ENCODE data around the gene LOC101059915.

LOC101059915 gene

DNA sequence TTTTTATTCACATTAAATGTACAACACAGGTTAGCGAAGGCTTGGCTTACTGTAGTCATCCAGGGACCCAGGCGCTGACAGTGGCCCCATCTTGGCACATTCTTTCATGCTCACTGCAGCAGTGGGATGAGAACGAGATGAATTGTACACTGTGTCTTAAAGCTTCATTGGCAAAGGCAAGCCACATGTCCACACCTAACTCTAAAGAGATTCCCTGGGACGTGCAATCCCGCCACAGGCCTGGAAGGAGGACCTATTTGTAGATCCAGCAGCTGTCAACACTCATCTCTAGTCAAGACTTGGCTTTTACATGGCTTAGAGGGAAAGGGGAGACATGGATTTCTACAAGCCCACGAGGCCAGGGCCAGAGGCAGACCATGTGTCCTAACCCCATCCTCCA lies 33.0 kb upstream of the LOC101059915 start:
- no peak overlapping the region for H3K27ac ChIP-seq (ENCODE audit: low read depth in 1 of 2, low read length in 1 of 2)
- H3K9me3 ChIP-seq (ENCODE audit: control insufficient read depth in 4 of 4, insufficient read depth in 3 of 4, low read length in 3 of 4), result no peaks in the 10 kb centered on the region
- no peak for ATAC-seq (ENCODE audit: insufficient read depth, low FRiP score)
- H3K4me1 ChIP-seq (ENCODE audit: control insufficient read depth in 5 of 5, insufficient read depth in 5 of 5, low read length in 5 of 5), result peaks cover 0 to 12% (median 0%) of the 10 kb centered on the region in 5 donors
- peak in 1 of 3 donors; percentile 22 for DNase-seq
- H3K27me3 ChIP-seq (ENCODE audit: control insufficient read depth in 3 of 3, insufficient read depth in 3 of 3, low read length in 2 of 3), result peaks cover 0 to 3% (median 0%) of the 10 kb centered on the region in 3 donors
- 80 to 89% methylated on average over 6 of the region's 6 CpGs for WGBS, 2 donors
- H3K36me3 ChIP-seq (ENCODE audit: control insufficient read depth in 4 of 4, insufficient read depth in 4 of 4, low read length in 4 of 4), result no peaks in the 10 kb centered on the region
- no peak overlapping the region for H3K4me3 ChIP-seq
- H3K9ac ChIP-seq (ENCODE audit: insufficient read depth in 1 of 2, low read length in 2 of 2), result no peak overlapping the region
- TF ChIP-seq CTCF (IDR thresholded peaks at IDR 0.05; ENCODE audit: control extremely low read depth, extremely low read depth), result no peak

DNA sequence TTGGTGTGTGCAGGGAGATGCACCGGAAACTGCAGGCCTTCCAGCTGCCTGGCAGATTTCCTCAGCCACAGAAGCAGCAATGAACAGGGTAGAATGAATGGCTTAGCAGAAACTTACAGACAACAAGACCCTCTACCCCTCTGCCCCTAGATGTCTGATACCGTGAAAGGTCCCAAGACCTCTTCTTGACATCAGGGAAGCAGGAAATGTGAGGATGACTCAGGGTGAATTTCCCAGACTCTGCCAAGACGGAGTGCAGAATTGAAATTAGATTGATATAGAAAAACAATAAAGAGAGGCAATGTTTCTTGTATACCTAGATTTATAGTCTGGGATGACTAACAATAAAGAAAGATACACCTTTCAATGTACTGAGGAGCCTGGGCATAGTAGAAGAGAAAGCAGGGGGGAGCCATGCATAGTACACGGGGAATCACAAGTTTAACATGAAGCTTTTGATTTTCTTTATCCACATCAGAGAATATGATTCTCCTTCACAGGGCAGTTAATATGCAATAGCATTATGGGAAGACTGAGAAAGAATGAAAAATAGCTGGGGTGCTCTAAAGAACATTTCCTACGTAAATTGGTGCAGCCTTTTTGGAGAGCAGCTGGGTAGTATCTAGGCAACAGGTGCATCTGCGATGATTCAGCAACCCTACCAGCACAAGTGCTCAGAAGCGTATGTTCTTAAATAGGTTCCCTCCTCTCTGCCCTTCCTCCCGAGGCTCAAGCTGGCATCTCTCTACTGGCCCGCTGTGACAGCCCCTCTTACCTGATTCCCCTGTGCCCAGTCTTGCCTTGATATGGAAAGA lies 30.7 kb upstream of the LOC101059915 start:
- Histone ChIP-seq H3K9me3 (ENCODE audit: control insufficient read depth in 4 of 4, insufficient read depth in 3 of 4, low read length in 3 of 4) (no peaks in the 10 kb centered on the region), H3K27me3 (ENCODE audit: control insufficient read depth in 3 of 3, insufficient read depth in 3 of 3, low read length in 2 of 3) (peaks cover 0 to 3% (median 0%) of the 10 kb centered on the region in 3 donors), H3K27ac (ENCODE audit: low read depth in 1 of 2, low read length in 1 of 2) (peak overlapping the region in 1 of 2 donors; percentile 23), H3K9ac (ENCODE audit: insufficient read depth in 1 of 2, low read length in 2 of 2) (no peak overlapping the region), H3K36me3 (ENCODE audit: control insufficient read depth in 4 of 4, insufficient read depth in 4 of 4, low read length in 4 of 4) (no peaks in the 10 kb centered on the region), H3K4me3 (no peak overlapping the region), H3K4me1 (ENCODE audit: control insufficient read depth in 5 of 5, insufficient read depth in 5 of 5, low read length in 5 of 5) (peaks cover 0 to 12% (median 0%) of the 10 kb centered on the region in 5 donors)
- DNase-seq (no peak), ATAC-seq (ENCODE audit: insufficient read depth, low FRiP score) (no peak)
- 62 to 73% methylated on average over 9 of the region's 9 CpGs for WGBS, 2 donors
- TF ChIP-seq CTCF (IDR thresholded peaks at IDR 0.05; ENCODE audit: control extremely low read depth, extremely low read depth), result no peak

DNA sequence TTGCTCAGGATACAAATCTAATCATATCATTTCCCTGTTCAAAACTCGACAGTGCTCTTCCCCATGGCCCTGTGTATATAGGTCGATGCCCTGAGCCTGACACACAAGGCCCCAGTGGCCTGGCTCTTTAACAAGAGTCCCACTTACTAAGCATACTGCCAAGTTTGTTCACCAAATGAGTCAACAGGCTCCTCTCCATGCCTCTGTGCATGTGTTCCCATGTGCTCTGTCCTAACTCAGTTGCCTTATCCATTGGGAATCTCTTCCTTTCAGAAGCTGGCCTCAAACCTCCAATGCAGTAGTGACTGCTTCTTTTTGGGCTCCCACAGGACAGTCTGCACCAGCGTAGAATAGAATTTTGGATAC lies 30.1 kb upstream of the LOC101059915 start:
- 74 to 93% methylated on average over 3 of the region's 3 CpGs for WGBS, 2 donors
- TF ChIP-seq CTCF (IDR thresholded peaks at IDR 0.05; ENCODE audit: control extremely low read depth, extremely low read depth), result no peak
- DNase-seq, result no peak
- Histone ChIP-seq H3K9ac (ENCODE audit: insufficient read depth in 1 of 2, low read length in 2 of 2) (no peak overlapping the region), H3K36me3 (ENCODE audit: control insufficient read depth in 4 of 4, insufficient read depth in 4 of 4, low read length in 4 of 4) (no peaks in the 10 kb centered on the region), H3K27me3 (ENCODE audit: control insufficient read depth in 3 of 3, insufficient read depth in 3 of 3, low read length in 2 of 3) (peaks cover 0 to 3% (median 0%) of the 10 kb centered on the region in 3 donors), H3K4me1 (ENCODE audit: control insufficient read depth in 5 of 5, insufficient read depth in 5 of 5, low read length in 5 of 5) (peaks cover 0 to 12% (median 0%) of the 10 kb centered on the region in 5 donors), H3K4me3 (no peak overlapping the region), H3K9me3 (ENCODE audit: control insufficient read depth in 4 of 4, insufficient read depth in 3 of 4, low read length in 3 of 4) (no peaks in the 10 kb centered on the region), H3K27ac (ENCODE audit: low read depth in 1 of 2, low read length in 1 of 2) (peak overlapping the region in 1 of 2 donors; percentile 23)
- no peak for ATAC-seq (ENCODE audit: insufficient read depth, low FRiP score)

Data from lung (tissue), 11 donors.